ENCODE data around the gene LAMB4. TPM values are rescaled to one million over a fixed set of nuclear protein-coding genes. Genes with fewer than 3 reads are reported as not detected.

Gene LAMB4
- total and polyA plus RNA-seq, 3 experiments from 2014 or later: not detected

GRCh38 chr7:108053250-108053649 is 76.9 kb downstream of the LAMB4 start:
- no peak overlapping the region for H3K4me3 Mint-ChIP-seq
- Histone ChIP-seq H3K4me1 (ENCODE audit: insufficient read depth, low read length) (no peaks in the 10 kb centered on the region), H3K36me3 (ENCODE audit: insufficient read depth, low read length) (no peaks in the 10 kb centered on the region), H3K9me3 (ENCODE audit: low read length) (no peaks in the 10 kb centered on the region), H3K4me3 (ENCODE audit: low read length) (no peak overlapping the region), H3K27me3 (ENCODE audit: insufficient read depth, low read length, poor library complexity, severe bottlenecking) (no peaks in the 10 kb centered on the region), H3K27ac (ENCODE audit: low read depth, low read length) (no peak overlapping the region)
- H3K27ac Mint-ChIP-seq: no peak overlapping the region
- H3K36me3 Mint-ChIP-seq: no peaks in the 10 kb centered on the region
- peaks cover 0 to 2% (median 0%) of the 10 kb centered on the region in 5 donors for H3K9me3 Mint-ChIP-seq
- ChIA-PET POLR2A (no interaction called here), CTCF (no interaction called here)
- no peak for DNase-seq
- peaks cover 6 to 35% of the 10 kb centered on the region in 2 donors for H3K27me3 Mint-ChIP-seq
- H3K4me1 Mint-ChIP-seq: peaks cover 0 to 9% (median 1%) of the 10 kb centered on the region in 3 donors

DNA sequence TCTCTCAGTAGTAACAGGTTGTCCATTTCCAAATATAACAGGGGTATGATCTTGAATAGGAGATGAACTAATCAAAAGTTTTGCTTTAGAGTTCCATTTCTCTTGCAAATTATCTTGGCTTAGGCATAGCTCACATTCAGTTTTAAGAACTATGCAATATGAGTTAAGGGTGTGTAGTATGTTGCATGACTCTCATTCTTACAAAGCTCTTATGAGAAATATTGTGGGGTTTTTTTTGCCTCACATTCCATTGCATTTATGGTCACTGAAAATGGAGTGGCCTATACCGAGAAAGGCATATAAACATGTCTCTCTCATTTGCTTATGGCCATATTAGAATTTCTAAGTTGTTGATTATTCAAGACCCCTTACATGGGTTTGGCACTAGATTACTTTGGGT is 78.7 kb downstream of the LAMB4 start:
- Histone ChIP-seq H3K9me3 (ENCODE audit: low read length) (no peaks in the 10 kb centered on the region), H3K27me3 (ENCODE audit: insufficient read depth, low read length, poor library complexity, severe bottlenecking) (no peaks in the 10 kb centered on the region), H3K27ac (ENCODE audit: low read depth, low read length) (no peak overlapping the region), H3K4me3 (ENCODE audit: low read length) (no peak overlapping the region), H3K4me1 (ENCODE audit: insufficient read depth, low read length) (no peaks in the 10 kb centered on the region), H3K36me3 (ENCODE audit: insufficient read depth, low read length) (no peaks in the 10 kb centered on the region)
- Mint-ChIP-seq H3K36me3 (no peaks in the 10 kb centered on the region), H3K27me3 (peaks cover 7 to 25% of the 10 kb centered on the region in 2 donors), H3K4me3 (no peak overlapping the region), H3K9me3 (peaks cover 0 to 5% (median 0%) of the 10 kb centered on the region in 5 donors), H3K27ac (no peak overlapping the region), H3K4me1 (peaks cover 0 to 12% (median 4%) of the 10 kb centered on the region in 3 donors)
- ChIA-PET CTCF (no interaction called here), POLR2A (no interaction called here)
- DNase-seq: no peak

- no peak overlapping the region for H3K27ac ChIP-seq (ENCODE audit: low read depth, low read length)
- H3K9me3 Mint-ChIP-seq: peaks cover 0 to 3% (median 0%) of the 10 kb centered on the region in 5 donors
- H3K36me3 ChIP-seq (ENCODE audit: insufficient read depth, low read length): no peaks in the 10 kb centered on the region
- no peak overlapping the region for H3K27ac Mint-ChIP-seq
- H3K36me3 Mint-ChIP-seq: no peaks in the 10 kb centered on the region
- no peaks in the 10 kb centered on the region for H3K27me3 ChIP-seq (ENCODE audit: insufficient read depth, low read length, poor library complexity, severe bottlenecking)
- no peaks in the 10 kb centered on the region for H3K9me3 ChIP-seq (ENCODE audit: low read length)
- DNase-seq: peak in 2 of 5 donors; percentile 3 to 11
- ChIA-PET POLR2A (no interaction called here), CTCF (no interaction called here)
- no peak overlapping the region for H3K4me3 Mint-ChIP-seq
- H3K27me3 Mint-ChIP-seq: peaks cover 4 to 15% of the 10 kb centered on the region in 2 donors
- no peak overlapping the region for H3K4me3 ChIP-seq (ENCODE audit: low read length)
- peaks cover 0 to 12% (median 4%) of the 10 kb centered on the region in 3 donors for H3K4me1 Mint-ChIP-seq
- H3K4me1 ChIP-seq (ENCODE audit: insufficient read depth, low read length): no peaks in the 10 kb centered on the region
Observed at GRCh38 chr7:108049962-108050361, 80.2 kb downstream of the LAMB4 start.

DNA sequence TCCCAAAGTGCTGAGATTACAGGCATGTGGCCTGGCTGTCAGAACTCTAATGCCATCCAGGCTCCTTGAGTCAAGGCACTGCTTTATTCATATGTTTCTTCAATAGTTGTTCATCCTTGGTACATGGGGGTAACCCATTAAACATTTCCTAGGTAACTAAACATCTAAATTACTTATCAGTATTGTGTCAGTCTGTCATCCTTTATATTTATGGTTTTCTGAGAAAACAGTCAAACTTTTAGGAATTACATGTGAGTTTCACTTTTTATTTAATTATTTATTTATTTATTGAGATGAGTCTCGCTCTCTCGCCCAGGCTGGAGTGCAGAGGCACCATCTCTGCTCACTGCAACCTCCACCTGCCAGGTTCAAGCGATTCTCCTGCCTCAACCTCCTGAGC is 81.7 kb downstream of the LAMB4 start:
- POLR2A ChIA-PET: no interaction called here
- H3K4me1 Mint-ChIP-seq: peaks cover 0 to 12% (median 4%) of the 10 kb centered on the region in 3 donors
- no peak overlapping the region for H3K4me3 Mint-ChIP-seq
- H3K36me3 Mint-ChIP-seq: no peaks in the 10 kb centered on the region
- peaks cover 3 to 18% of the 10 kb centered on the region in 2 donors for H3K27me3 Mint-ChIP-seq
- CTCF ChIA-PET: no interaction called here
- Histone ChIP-seq H3K4me1 (ENCODE audit: insufficient read depth, low read length) (no peaks in the 10 kb centered on the region), H3K4me3 (ENCODE audit: low read length) (no peak overlapping the region), H3K27ac (ENCODE audit: low read depth, low read length) (no peak overlapping the region), H3K27me3 (ENCODE audit: insufficient read depth, low read length, poor library complexity, severe bottlenecking) (no peaks in the 10 kb centered on the region), H3K9me3 (ENCODE audit: low read length) (no peaks in the 10 kb centered on the region), H3K36me3 (ENCODE audit: insufficient read depth, low read length) (no peaks in the 10 kb centered on the region)
- no peak for DNase-seq
- peaks cover 0 to 3% (median 0%) of the 10 kb centered on the region in 5 donors for H3K9me3 Mint-ChIP-seq
- H3K27ac Mint-ChIP-seq: no peak overlapping the region

DNA sequence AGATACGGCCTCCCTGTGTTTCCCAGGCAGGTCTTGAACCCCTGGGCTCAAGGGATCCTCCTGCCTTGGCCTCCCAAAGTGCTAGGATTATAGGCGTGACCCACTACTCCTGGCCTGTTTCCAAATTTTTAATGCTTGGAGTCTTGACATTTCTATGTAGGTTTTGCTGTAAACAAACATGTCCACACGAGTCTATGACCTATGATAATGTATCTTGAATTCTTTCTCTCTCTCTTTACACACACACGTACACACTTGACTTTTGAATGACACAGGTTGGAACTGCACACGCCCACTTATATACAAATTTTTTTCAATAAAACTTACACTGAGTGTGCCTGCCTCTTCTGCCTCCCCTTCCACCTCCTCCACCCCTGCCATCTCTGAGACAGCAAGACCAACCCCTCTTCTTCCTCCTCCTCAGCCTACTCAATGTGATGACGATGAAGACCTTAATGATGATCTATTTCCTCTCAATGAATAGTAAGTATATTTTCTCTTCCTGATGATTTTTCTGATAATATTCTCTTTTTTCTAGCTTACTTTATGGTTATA is 83.1 kb downstream of the LAMB4 start:
- Mint-ChIP-seq H3K9me3 (peaks cover 0 to 3% (median 0%) of the 10 kb centered on the region in 5 donors), H3K27me3 (peaks cover 3 to 18% of the 10 kb centered on the region in 2 donors), H3K36me3 (no peaks in the 10 kb centered on the region), H3K27ac (no peak overlapping the region), H3K4me3 (no peak overlapping the region), H3K4me1 (peaks cover 0 to 12% (median 4%) of the 10 kb centered on the region in 3 donors)
- no peak for DNase-seq
- no peaks in the 10 kb centered on the region for H3K4me1 ChIP-seq (ENCODE audit: insufficient read depth, low read length)
- H3K9me3 ChIP-seq (ENCODE audit: low read length): no peaks in the 10 kb centered on the region
- ChIA-PET CTCF (no interaction called here), POLR2A (no interaction called here)
- no peaks in the 10 kb centered on the region for H3K36me3 ChIP-seq (ENCODE audit: insufficient read depth, low read length)
- H3K4me3 ChIP-seq (ENCODE audit: low read length): no peak overlapping the region
- no peak overlapping the region for H3K27ac ChIP-seq (ENCODE audit: low read depth, low read length)
- H3K27me3 ChIP-seq (ENCODE audit: insufficient read depth, low read length, poor library complexity, severe bottlenecking): no peaks in the 10 kb centered on the region

- Histone ChIP-seq H3K9me3 (ENCODE audit: low read length) (no peaks in the 10 kb centered on the region), H3K4me3 (ENCODE audit: low read length) (no peak overlapping the region), H3K36me3 (ENCODE audit: insufficient read depth, low read length) (no peaks in the 10 kb centered on the region), H3K27me3 (ENCODE audit: insufficient read depth, low read length, poor library complexity, severe bottlenecking) (no peaks in the 10 kb centered on the region), H3K4me1 (ENCODE audit: insufficient read depth, low read length) (no peaks in the 10 kb centered on the region), H3K27ac (ENCODE audit: low read depth, low read length) (no peak overlapping the region)
- POLR2A ChIA-PET: no interaction called here
- H3K4me3 Mint-ChIP-seq: no peak overlapping the region
- H3K9me3 Mint-ChIP-seq: peaks cover 0 to 3% (median 0%) of the 10 kb centered on the region in 5 donors
- no peaks in the 10 kb centered on the region for H3K36me3 Mint-ChIP-seq
- no peak for DNase-seq
- H3K27ac Mint-ChIP-seq: no peak overlapping the region
- peaks cover 3 to 6% of the 10 kb centered on the region in 2 donors for H3K27me3 Mint-ChIP-seq
- CTCF ChIA-PET: no interaction called here
- peaks cover 0 to 9% (median 4%) of the 10 kb centered on the region in 3 donors for H3K4me1 Mint-ChIP-seq
Observed at GRCh38 chr7:108045669-108046068, 84.5 kb downstream of the LAMB4 start.

DNA sequence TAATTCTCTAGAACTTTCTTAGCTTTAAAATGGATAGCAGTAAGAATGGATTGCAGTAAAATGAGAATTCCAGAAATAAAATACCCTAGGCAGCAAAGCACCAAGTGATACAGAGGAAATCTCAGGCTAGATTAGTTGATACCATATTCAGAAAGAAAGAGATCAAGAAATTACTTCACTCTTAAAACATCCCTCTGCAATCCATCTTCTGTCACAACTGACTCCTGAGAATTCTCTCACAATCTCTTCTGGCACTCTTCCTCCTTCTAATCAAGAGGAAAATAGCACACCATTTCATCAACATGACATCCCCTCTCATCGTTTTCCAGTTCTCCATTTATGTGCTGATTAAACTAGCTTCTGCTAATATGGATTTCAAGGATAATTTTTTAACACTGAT is 85.0 kb downstream of the LAMB4 start:
- no peak overlapping the region for H3K4me3 ChIP-seq (ENCODE audit: low read length)
- Mint-ChIP-seq H3K9me3 (peaks cover 0 to 3% (median 0%) of the 10 kb centered on the region in 5 donors), H3K27me3 (peaks cover 4% of the 10 kb centered on the region in 2 donors), H3K4me3 (no peak overlapping the region), H3K27ac (no peak overlapping the region), H3K36me3 (no peaks in the 10 kb centered on the region), H3K4me1 (peaks cover 0 to 6% (median 4%) of the 10 kb centered on the region in 3 donors)
- no peaks in the 10 kb centered on the region for H3K36me3 ChIP-seq (ENCODE audit: insufficient read depth, low read length)
- no peak for DNase-seq
- CTCF ChIA-PET: interaction anchor here (0.7 kb wide), 1 partner anchor 11 kb away, joined by 3 read pairs; no protein-coding TSS in a partner anchor
- H3K27me3 ChIP-seq (ENCODE audit: insufficient read depth, low read length, poor library complexity, severe bottlenecking): no peaks in the 10 kb centered on the region
- no peak overlapping the region for H3K27ac ChIP-seq (ENCODE audit: low read depth, low read length)
- no peaks in the 10 kb centered on the region for H3K9me3 ChIP-seq (ENCODE audit: low read length)
- POLR2A ChIA-PET: no interaction called here
- no peaks in the 10 kb centered on the region for H3K4me1 ChIP-seq (ENCODE audit: insufficient read depth, low read length)

DNA sequence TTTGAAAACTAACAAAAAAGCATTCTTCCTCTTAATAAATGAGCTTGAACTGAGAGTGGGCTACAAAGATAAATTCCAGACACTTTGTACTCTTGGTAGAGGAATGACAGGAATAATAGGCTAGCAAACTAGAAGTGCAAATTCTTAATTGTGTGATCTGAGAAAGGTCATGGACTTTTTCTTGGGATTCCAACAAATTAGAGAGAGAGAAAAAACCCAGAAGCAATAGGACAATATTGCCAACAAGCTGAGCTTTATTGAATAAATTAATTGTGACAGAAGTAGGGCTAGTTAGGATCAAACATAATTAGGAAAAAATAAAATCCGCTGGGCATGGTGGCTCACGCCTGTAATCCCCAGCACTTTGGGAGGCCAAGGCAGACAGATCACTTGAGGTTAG is 85.8 kb downstream of the LAMB4 start:
- ChIA-PET POLR2A (no interaction called here), CTCF (no interaction called here)
- Histone ChIP-seq H3K36me3 (ENCODE audit: insufficient read depth, low read length) (no peaks in the 10 kb centered on the region), H3K27ac (ENCODE audit: low read depth, low read length) (no peak overlapping the region), H3K4me3 (ENCODE audit: low read length) (no peak overlapping the region), H3K4me1 (ENCODE audit: insufficient read depth, low read length) (no peaks in the 10 kb centered on the region), H3K9me3 (ENCODE audit: low read length) (no peaks in the 10 kb centered on the region), H3K27me3 (ENCODE audit: insufficient read depth, low read length, poor library complexity, severe bottlenecking) (no peaks in the 10 kb centered on the region)
- DNase-seq: no peak
- H3K36me3 Mint-ChIP-seq: no peaks in the 10 kb centered on the region
- peaks cover 0 to 3% (median 0%) of the 10 kb centered on the region in 5 donors for H3K9me3 Mint-ChIP-seq
- no peak overlapping the region for H3K4me3 Mint-ChIP-seq
- peaks cover 0 to 3% (median 3%) of the 10 kb centered on the region in 3 donors for H3K4me1 Mint-ChIP-seq
- H3K27me3 Mint-ChIP-seq: peaks cover 4 to 11% of the 10 kb centered on the region in 2 donors
- H3K27ac Mint-ChIP-seq: no peak overlapping the region
